Superior temporal gyrus (tissue), 1 donor: ENCODE results near the gene GRHL1.
"Not testable (repeated sequence)": the region's sequence is repeated elsewhere in the genome, so short reads cannot be mapped to it uniquely, and the experiment has no call there.

Experiments used
- DNase-seq: peaks from one replicate; pipeline ENCODE4 v3.0.0-alpha.2; 2016; ENCODE audit errors: extremely low spot score

Gene GRHL1

DNA sequence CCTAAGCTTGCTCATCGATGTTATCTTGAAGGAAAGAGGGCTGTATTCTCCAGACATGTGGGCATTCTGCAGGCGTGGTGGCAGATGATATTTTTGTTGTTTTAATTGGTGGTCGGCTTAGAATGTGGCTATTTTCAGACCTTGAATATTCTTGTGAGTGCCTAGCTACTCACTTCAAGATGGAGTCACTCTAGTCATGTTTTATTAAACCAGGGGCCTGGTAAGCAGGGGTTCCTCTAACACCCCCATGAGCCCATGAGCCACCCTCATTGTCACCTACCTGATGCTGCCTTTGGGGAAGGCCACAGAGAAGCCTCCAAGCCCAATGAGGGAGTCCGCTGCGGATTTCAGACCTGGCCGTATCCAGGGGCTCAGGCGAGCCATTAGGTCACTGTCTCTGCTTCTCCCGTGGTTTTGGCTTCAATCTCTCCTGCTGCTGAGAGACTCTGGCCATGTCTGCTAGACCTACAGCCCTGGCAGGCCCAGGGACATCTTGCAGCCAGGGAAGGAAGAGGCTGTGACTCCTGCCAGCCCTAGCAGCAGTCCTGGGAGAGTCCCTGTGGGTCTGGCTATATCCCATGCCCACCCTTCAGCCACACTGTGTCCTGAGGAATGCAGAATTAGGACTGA lies 75.6 kb downstream of the GRHL1 start:
- DNase-seq = no peak

DNA sequence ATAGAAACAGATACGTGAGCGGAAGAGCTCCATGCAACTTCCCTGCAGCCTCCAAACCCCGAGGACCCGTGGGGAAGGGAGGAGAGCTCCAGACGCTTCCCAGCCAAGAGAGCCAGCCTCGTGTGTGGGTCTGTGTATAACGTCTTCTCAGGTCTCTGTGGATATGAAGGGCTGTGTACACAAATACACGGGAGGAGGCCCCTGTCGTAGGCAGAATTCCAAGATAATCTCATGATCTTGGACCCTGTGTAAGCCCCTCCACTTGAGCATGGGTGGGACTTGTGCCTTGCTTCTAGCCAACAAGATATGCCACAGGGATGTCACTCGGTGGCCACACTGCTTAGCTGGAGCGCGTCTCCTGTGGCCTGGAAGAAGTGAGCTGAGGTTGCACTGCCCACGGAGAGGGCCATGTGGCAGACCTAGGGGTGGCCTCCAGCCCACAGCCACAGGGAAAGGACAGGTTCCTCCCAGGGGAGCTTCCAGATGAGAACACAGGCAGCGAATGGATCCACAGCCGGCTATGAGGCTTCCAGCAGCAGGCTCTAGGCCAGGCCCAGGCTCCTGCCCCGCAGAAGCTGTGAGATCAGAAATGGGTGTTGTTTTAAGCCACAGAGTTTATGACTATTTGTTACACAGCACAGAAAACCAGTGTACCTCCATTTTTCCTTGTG lies 76.3 kb downstream of the GRHL1 start:
- DNase-seq = peak; percentile 1

DNA sequence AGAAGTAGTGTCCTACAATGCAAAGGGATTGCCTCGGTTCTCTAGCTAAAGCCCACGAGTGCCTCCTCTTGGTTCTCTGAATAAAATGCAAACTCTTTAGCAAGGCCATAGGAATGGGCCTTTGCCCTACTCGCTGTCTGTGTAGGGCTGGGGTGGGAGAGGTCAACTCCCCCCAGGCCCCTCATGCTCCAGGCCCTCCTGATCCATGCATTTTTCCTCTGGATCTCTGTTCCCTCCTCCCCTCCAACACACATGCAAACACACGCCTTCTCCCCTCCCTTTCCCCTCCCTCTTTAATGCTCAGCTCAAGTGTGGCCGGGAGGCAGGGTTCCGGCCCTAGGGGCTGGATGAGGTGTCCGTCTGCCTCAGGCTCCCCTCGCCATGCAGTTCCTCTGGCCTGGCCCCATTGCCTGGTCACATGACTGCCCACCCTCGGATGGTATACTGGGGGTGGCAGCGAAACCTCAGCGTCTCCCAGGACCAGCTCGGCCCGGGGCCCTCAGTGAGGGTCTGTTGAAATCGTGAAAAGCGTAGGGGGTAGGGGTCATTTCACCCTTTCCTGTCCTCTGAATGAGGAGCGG lies 77.0 kb downstream of the GRHL1 start:
- no peak for DNase-seq

DNA sequence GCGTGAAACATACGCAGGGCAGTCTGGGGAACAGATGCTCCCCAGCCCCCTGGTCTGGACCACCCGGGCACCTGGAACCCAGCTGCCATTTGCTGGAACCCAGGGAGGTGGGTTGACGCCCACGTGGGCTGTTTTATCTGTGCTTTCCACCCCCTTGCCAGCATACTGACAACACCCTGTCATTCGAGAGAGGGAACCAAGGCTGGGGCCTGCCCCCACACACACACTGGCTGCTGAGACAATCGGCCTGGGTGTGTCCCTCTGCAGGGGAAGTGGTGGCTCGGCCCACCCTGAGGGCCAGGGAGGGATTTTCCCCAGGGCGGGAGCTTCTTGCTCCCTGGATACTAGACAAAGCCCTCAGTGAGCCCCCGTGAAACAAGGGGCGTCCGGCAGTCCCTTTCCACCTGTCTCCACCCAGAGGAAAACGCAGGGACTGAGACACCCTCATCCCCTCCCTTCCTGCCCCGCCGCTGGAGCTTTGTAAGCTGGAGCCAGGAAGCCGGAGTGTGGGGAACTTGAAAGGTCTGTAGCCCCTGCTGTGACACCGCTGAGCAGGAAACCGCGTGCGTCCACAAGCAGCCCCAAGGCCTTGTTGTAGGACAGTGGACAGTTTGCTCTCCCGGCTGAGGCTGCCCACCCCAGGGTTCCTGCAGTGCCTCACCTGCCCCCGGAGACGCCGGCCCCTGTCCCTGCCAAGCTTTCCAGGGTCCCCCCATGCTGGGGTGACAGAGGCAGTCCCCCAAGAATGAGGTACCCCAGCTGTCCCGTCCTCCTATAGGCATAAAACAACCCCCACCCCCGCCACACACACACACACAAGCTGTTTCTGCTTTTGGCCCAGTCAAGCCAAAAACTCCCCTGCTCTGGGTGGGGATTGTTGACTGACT lies 77.7 kb downstream of the GRHL1 start:
- no peak for DNase-seq

DNA sequence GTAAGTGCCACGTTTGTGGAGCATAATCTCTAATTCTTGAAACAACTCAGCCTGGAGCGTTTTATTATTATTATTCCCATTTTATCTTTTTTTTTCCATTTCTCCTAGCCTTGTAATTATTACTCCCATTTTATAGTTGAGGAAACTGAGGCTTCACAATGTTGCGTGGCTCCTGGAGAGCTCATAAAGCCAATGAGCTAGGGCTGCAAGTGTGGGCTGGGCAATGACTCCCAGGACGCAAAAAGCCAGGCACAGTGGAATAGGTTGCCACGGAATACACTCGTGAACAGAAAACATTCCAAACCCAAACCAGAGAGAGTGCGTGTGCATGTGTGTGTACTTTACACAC lies 78.4 kb downstream of the GRHL1 start:
- DNase-seq = no peak

DNA sequence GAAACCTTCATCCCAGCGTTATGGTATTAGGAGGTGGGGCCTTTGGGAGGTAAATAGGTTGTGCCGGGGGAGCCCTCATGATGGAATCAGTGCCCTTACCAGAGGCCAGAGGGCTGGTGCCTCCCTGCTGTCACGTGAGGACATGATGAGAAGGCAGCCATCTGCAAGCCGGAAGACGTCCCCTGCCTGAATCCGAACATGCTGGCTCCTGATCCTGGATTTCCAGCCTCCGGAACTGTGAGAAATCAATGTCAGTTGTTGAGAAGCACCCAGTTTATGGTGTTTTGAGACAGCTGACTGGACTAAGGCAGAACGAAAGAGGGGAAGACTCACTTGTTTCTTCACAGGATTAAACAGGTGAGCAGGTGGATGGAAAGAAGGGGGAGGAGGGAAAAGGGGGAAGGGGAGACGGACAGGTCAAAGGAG lies 78.8 kb downstream of the GRHL1 start:
- DNase-seq = no peak

DNA sequence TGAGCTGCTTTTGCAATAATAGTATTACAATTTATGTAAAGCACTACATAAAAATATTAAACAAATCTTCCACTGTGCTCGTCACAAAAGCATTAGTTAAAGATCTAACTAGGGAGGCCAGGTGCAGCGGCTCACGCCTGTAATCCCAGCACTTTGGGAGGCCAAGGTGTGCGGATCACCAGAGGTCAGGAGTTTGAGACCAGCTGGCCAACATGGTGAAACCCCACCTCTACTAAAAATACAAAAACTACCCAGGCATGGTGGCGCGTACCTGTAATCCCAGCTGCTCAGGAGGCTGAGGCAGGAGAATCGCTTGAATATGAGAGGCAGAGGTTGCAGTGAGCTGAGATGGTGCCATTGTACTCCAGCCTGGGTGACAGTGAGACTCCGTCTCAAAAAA lies 79.3 kb downstream of the GRHL1 start:
- not testable (repeated sequence) for DNase-seq

DNA sequence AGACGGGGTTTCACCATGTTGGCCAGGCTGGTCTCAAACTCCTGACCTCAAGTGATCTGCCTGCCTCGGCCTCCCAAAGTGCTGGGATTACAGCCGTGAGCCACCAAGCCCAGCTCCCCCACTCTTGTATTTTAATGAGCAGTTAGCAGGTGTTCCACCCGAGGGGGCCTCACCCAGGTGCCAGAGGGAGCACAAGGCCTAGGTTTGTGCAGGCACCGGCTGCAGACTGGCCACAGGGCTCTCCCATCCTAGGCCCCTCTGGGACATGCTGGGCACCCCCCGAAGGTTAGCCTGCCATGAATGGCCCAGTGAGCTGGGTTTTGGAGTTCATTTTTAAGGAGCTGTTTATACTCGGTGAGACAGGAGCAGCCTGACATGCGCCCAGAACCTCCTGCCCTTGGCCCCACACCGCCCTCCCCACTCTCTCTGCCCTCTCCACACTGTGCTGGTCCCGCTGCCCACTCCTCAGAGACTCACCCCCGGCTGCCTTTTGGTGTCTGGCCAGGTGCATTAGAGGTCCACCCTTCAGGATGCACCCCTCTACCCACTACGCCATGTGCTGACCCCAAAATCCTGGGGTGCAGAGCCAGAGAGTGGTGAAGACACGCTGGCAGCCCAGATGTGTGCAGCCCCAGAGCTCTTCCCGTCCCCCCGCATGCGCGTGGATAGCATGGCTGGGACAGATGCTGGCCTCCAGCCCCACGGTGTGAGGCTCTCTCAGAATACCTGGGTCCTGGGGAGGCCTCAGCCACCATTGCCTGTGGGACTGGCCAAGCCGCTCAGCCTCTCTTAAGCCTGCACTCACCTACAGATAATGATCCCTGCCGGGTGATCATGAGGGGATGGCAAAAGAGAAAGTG lies 80.6 kb downstream of the GRHL1 start:
- no peak for DNase-seq

DNA sequence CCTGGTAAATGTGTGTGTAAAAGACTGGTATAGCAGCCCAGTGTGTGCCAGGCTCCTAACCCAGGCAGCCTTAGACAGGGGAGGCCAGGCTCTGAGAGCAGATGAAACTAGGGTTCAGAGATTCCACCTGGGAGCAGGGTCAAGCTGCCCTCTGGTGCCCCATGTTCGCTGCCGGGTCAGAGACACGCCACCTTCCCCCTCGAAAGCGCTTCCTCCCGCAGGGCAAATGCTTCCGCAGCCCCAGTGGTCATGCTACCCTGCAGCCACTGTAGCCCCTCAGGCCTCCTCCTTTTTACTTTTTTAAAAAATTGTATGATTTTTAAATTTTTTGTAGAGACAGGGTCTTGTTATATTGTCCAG lies 81.2 kb downstream of the GRHL1 start:
- no peak for DNase-seq

DNA sequence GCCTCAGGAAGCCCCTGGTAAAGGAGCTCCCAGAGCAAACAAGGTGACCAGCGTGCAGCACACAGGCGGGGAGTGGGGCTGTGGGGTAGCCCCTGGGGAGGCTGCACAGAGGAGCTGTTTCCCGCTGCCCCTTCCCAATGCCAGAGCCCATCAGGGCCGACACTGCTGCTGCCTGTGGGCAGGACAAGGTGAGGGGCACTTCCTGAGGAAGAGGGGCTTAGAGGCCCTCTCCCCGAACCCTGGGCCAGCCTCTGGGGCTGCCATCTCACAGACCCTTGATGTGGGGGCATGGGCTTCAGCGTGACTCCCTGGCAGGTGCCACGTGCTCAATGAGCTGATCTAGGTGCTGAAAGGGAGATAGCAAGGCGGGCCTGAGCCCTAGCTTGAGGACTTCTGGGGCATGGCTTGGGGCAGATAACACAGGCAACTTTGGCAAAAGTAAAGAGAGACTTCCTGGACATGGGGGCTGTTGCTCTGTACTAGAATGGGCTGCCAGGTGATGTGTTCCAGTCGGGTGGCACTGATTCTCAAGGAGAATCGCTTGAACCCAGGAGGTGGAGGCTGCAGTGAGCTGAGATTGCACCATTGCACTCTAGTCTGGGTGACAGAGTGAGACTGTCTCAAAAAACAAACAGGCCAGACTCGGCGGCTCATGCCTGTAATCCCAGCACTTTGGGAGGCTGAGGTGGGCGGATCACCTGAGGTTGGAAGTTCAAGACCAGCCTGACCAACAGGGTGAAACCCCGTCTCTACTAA lies 81.9 kb downstream of the GRHL1 start:
- DNase-seq = no peak

DNA sequence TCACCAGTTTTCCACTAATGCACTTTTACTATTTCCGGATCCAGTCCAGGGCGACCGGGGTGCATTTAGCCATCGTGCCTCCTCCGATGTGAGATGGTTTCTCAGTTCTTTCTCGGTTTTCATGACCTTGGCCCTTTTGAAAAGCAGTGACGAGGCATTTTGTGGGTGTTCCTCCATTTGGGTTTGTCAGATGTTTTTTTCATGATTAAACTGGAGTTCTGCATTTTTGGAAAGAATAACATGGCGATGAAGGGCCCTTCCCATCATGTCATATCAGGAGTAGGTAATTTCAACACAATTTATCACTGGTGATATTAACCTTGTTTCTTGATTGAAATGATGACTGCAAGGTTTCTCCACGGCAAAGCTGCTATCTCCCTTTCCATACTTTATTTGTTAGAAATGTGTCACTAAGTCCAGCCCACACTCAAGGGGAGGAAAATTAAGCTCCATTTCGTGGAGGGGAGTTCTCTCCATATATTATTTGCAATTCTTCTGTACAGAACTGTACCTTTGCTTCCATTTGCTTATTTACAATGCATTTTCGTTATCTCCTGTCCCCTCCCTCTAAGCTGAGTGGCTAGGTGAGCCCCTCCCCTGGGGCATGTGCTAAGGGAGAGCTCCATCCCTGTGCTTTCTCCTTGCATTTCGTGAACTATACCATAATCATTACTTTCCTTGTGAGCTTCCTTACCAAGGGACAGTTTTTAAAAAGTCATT lies 83.0 kb downstream of the GRHL1 start:
- DNase-seq = no peak

DNA sequence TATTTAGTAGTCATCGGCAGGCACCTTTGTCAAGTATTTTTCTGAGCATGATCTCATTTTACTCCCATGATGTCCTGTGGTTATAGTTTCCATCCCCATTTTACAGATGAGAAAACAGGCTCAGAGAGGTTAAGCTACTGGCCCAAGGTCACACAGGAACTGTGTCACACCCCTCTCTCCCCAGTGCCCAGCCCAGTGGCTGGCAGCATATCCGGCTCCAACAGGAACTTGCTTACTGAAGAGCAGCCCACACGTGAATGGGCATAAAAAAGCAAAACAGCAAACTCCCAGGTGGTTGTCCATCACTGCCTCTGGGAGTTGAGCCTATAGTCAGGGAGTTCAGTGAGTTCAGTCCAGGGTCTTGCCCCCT lies 83.5 kb downstream of the GRHL1 start:
- DNase-seq = no peak

DNA sequence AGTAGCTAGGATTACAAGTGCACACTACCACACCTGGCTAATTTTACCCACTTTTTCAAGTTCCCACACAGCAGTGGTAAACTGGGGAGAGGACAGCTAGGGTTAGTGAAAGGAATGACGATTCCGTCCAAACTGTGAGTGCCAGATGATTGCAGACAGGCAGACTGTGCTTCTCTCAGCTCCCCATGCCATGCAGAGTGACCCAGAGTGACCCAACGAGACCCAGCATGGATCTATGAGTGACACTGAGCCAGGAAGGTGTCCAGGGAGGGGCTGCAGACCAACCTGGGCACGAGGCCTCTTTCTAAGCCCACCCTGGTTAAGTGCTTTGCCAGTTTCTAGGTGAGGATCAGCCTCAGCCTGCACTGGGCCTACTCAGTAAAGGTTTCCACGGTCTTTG lies 84.1 kb downstream of the GRHL1 start:
- no peak for DNase-seq

DNA sequence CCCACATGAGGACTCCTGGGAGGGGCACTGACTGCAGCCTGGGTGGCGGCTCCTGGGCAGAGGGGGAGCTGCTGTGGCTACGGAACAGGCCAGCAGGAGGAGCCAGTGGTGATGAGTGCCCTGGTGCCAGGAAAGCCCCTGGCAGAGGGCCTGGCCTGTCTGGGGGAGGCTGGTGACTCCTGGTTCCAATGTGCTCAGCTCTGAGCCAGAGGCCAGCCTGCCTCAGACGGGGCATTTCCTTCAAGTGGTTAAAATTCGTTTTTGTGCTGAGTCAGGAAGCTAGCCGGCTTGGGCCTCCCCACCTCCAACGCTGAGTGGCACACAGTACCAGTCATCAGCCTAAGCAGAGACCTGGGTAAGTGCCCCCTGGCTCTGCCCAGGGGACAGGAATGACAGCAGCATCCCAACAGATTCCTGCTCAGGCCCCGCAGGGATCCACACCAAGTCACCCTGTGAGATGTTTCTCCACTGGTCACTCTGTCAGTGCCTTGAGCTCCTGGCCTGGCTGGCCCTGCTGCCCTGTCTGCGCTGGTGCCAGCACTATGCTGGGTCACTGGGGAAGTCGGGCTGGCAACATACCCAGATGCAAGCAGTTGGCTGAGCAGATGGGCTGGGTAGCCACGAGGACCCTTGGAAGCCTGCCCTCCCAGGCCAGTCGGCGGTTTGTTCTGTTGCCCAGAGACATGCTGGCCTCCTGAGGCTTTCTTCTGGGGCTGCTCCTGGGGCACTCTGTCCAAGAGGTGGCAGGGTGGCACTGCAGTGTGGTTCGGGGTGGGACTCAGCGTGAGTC lies 84.8 kb downstream of the GRHL1 start:
- DNase-seq = peak; percentile 86

DNA sequence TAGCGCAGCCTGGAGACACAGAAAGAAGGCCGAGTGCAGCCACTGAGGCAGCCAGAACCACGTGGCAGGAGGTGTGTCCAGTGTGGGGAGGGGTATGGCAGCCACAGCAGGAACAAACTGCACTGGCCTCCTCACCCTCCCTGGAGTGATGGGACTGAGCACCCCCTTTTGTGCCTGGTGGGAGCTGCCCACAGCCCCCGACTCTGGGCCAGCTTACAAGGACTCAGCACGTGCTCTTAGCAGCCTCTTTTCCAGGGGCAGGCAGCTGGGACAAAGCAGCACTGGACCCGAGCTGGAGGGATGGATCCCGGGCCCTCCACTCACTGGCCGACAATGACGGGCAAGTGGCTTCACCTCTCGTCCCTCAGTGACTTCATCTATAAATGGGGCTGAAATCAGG lies 86.6 kb downstream of the GRHL1 start:
- no peak for DNase-seq

DNA sequence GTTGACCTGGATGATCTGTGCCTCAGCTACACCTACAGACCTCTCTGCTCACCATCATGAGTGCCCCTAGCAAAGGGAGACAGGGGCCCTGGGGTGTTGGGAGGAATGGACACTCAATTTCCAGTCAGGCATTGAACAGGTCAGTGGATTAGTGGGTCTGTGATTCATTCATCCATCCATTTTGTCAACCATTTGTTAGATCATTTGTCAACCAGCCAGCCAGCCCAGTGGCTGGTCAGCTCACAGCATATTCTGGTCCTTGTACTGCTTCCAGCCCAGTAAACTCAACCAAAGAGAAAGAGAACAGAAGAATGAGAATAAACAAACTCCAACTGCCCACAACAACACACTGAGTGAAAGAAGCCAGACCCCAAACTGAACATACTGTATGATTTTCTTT lies 87.2 kb downstream of the GRHL1 start:
- no peak for DNase-seq

DNA sequence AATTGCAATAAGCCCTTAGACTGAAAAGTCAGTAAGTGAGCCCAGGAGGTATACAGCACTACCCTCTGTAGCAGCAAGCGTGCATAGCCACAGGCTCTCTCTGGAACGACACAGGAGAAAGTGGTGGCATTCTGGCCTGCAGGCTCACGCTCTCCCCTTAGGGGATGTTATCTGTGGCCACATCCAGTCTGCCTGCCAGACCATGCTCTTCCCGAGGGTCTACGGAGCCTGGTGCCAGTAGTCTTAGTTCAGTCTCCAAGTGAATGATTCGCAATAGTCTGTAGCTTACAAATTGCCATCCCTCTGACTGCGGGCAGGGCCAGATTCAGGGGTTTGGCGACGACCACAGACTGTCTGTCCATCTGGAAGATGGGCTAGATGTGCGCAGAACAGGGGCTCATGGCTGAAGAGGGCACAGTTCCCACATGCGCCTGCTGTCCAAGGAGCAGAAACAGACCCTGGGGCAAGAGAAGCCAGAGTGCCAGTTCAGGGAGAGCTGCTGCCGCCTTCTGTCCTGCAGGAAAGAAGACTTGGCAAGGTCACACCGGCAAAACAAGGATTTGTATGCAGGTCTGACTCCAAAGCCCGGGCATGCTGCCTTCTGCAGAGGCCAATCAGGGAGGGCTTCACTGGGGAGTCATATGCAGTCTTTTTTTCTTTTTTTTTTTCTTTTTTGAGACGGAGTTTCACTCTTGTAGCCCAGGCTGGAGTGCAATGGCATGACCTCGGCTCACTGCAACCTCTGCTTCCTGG lies 88.3 kb downstream of the GRHL1 start:
- no peak for DNase-seq

DNA sequence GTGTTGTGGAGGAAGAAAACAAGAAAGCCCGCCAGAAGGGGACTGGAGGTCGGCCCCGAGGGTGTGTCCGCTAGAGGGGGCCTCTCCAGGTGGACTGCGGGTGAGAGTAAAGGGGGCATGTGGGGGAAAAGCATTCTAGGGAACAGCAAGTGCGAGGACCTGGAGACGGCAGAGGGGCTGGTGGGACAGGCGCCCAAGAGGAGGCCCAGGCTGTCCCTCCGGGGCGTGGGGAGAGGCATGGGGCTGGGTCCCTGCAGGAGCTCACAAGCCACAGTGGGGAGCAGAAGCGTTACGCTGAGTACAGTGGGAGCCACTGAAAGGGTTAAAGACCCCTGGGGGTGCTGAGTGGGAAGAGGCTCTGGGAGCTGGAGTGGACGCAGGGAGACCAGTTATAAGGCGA lies 90.2 kb downstream of the GRHL1 start:
- DNase-seq = no peak
